ENCODE data around the gene GJA1.

Gene GJA1

GRCh38 chr6:121497970-121498375, 62.5 kb downstream of the GJA1 start:
- DNase-seq = no peak

GRCh38 chr6:121498481-121499276, 63.2 kb downstream of the GJA1 start:
- DNase-seq = no peak

Data from NCI-H1694 treated with DMSO at 0.1 percent for 48 hours (cell line).